HuH-7.5 (cell line): ENCODE results near the gene APOF.
"Not testable (repeated sequence)": the region's sequence is repeated elsewhere in the genome, so short reads cannot be mapped to it uniquely, and the experiment has no call there.

Experiments used
- DNase-seq: peaks from one replicate; pipeline ENCODE4 v3.0.0; 2011; ENCODE audit warnings: low spot score

APOF gene, protein sequence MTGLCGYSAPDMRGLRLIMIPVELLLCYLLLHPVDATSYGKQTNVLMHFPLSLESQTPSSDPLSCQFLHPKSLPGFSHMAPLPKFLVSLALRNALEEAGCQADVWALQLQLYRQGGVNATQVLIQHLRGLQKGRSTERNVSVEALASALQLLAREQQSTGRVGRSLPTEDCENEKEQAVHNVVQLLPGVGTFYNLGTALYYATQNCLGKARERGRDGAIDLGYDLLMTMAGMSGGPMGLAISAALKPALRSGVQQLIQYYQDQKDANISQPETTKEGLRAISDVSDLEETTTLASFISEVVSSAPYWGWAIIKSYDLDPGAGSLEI

DNA sequence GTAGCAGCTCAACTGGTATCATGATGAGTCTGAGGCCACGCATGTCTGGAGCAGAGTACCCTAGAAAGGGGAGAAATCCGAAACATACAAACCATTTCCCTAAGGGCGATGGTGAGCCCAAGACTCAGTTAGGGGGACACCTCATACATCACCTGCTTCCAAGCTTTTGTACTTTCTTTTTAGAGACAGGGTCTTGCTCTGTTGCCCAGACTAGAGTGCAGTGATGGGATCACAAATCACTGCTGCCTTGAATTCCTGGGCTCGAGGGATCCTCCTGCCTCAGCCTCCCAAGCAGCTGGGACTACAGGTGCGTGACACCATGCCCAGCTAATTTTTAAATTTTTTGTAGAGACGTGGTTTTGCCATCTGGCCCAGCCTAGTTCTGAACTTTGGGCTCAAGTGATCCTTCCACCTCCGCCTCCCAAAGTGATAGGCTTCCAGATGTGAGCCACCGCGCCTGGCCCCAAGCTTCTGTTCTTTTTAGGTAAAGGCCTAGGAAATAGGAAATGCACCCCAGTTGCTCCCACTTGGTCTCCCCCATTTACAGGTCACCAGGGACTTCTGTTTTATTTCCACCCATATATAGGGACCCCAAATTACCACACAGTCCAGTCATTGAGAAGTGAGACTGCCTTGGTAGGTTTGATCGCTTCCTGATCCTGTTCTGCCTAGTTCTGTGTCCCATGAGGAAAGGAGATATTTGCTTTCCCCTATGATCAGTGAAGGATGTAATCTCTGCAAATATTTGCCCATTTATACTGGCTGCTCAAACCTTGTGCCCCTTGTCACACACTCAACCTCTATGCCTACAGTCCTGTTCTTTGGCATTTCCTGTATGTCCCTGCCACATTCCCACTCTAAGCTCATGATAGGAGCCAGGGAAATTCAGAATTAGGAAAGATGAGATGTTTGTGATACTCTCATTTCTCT, at the start of gene APOF:
TSS of gene APOF (minus strand) at position 728 of the 930 bp plus-strand sequence. CDS start at position 616, 112 bp downstream.
- DNase-seq, result no peak

DNA sequence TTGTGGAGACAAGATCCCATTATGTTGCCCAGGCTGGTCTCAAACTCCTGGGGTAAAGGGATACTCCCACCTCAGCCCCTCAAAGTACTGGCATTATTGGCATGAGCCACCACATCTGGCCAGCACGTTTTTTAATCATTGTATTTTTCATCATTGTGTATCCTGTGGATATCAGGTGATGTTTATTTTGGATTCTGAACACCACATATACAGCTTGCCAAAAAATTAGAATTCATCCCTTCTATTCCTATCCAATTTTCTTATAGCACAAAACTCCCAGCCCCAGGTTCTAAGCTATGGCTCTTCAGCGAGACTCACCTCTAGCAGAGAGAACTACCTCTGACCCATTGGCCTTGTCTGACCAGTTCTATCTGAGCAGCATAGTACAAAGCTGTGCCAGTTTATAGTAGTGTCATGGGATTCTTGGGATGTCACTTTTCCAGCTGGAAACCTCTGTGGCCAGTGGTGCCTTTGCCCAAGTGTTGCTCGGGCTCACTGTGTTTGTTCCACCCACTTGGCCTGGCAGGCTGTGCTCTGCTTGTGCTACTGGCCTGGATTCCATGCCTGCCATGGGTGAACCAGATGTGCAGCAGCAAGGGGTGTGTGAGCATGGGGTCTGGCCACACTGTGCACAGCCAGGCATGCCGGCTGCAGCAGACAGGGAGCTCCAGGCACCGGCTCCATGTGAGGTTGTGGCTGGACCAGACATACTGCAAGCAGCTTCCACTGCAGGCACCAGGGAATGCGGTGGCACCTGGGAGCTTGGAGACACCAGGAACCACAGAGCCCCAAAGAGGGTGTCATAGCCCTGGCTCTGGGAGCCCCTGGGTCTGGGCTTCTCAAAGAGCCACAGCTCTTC, 49.4 kb upstream of the APOF start:
- no peak for DNase-seq

DNA sequence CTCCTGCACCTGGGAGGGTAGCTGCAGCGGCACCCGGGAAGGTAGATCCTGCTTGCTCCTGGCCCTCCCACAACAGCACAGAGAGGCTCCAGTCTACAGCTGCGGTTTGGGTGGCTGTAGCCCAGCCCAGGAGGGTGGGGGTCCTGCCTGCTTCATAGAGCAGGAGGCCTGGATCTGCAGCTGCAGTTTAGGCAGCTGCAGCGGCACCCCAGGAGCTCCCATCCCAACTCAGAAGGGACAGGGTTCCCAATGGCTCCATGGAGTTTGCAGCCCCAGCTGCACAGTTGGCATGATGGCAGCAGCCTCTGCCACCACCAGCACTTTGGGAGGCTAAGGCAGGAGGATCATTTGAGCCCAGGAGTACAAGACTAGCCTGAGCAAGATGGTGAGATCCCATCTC, 48.1 kb upstream of the APOF start:
- no peak for DNase-seq

DNA sequence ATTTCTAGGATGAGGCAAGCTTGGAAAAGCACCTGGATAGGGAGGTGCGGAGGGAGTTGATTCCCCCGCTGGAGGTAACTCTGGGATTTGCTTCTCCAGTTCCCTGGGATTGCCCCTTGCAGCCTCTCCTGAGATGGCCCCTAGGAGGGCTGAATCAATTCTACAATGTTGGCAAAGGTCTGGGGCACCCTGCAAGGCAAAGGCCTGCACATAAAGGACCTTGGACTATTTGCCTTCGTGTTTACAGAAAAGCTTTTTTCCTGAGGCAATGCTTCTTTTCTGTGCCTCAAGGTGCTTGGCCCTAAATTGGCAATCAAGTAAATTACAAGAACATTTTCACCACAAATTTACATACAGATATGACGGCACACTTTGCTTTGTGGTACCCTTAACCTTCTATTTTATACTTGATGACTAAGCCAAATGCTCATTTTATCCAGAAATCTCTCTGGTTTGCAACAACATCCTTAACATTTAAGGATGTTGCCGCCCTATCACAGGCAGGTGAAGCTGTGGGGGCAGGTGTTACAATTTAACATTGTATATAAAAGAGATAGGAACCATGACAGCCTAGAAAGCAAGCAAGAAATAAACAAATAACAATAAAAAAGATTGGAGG, 46.3 kb upstream of the APOF start:
- DNase-seq, result no peak

GRCh38 chr12:56404227-56404626, 41.6 kb upstream of the APOF start:
- not testable (repeated sequence) for DNase-seq

GRCh38 chr12:56401612-56402011, 39.0 kb upstream of the APOF start:
- DNase-seq, result not testable (repeated sequence)

- DNase-seq, result not testable (repeated sequence)
Observed at GRCh38 chr12:56401125-56401524, 38.5 kb upstream of the APOF start.

- not testable (repeated sequence) for DNase-seq
Observed at GRCh38 chr12:56399466-56399865, 36.8 kb upstream of the APOF start.

GRCh38 chr12:56398324-56398723, 35.7 kb upstream of the APOF start:
- no peak for DNase-seq

- no peak for DNase-seq
Observed at GRCh38 chr12:56392331-56392730, 29.7 kb upstream of the APOF start.

DNA sequence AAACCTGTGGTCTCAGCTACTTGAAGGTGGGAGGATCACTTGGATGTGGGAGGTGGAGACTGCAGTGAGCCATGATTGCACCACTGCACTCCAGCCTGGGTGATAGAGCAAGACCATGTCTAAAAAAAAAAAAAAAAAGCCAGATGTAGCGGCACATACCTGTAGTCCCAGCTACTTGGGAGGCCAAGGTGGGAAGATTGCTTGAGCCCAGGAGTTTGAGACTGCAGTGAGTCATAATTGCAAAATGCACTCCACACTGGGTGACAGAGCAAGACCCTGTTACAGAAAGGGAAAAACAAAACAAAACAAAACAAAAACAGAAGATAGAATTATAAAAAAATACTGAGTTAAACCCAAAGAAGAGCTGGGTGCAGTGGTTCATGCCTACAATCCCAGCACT, 29.1 kb upstream of the APOF start:
- no peak for DNase-seq

DNA sequence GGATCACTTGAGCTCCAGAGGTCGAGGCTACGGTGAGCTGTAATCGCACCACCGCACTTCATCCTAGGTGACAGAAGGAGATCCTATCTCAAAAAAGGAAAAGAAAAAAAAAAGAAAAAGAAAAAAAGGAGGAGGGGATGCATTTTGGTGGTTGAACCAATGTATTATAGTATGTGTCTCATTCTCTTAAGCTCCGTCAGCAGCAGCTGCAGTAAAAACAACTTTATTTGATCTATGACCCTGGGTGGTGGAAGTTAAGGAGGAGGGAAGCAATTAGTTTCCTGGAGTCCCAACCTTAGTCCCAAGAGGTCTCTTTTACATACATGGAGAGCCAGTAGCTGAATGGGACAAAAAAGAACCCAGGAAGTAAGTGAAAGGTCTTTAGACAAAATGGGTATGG, 26.8 kb upstream of the APOF start:
- no peak for DNase-seq

DNA sequence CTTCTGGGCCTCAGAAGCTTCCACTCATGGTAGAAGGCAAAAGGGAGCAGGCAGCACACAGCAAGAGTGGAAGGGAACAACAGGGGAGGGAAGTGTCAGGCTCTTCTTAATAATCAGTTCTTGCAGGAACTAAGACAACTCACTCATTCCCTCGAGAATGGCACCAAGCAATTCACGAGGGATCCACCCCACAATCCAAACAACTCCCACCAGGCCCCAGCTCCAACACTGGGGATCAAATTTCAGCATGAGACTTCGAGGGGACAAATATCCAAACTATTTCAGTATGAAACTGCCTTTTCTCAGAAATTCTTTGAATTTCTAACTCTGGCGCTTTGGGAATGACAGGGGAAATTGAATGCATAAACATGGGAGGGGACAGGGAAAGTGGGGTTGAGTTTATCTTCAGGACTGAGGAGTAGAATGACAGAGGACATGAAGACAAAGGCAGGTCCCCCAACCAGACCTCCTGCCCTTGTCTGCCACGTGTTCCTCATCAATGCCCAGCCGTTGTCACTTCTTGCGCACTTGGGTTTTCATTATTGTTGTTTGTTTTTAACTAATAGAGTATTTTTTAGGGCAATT, 24.6 kb upstream of the APOF start:
- no peak for DNase-seq

DNA sequence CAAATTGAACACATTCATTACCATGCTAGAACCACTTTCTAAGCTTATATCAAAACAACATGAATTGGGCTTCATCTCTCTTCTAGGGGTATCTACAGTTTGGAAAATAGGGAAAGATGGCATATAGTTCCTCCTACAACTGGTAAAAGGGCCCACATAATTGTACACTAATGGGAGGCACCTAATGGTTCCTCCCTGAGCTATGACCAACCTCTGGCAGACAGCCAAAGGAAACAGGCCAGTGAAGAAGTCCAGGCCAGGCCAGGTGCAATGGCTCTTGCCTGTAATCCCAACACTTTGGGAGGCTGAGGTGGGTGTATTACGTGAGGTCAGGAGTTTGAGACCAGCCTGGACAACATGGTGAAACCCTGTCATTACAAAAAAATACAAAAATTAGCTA, 23.2 kb upstream of the APOF start:
- DNase-seq, result no peak

DNA sequence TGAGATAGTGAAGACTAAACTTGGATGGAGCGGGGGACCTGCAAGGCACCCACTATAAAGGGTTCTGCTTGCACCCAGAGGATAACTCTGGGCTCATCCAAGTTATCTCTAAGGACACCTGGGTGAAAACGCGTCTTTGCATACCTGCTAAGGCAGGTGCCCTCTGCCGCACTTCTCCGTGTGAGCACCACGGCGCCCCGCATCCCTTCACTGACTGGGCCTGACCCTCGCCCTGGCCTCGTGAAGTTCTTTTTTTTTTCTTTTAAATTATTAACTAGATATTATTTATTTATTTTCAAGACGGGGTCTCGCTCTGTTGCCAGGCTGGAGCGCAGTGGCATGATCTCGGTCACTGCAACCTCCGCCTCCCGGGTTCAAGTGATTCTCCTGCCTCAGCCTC, 20.0 kb upstream of the APOF start:
- no peak for DNase-seq

- no peak for DNase-seq
Observed at GRCh38 chr12:56377989-56378316, 15.3 kb upstream of the APOF start.

GRCh38 chr12:56377310-56377988, 14.8 kb upstream of the APOF start:
- no peak for DNase-seq

- DNase-seq, result no peak
Observed at GRCh38 chr12:56375598-56376434, 13.2 kb upstream of the APOF start.

GRCh38 chr12:56374726-56375597, 12.3 kb upstream of the APOF start:
- DNase-seq, result no peak
